HG03442 (cell line): ENCODE measurements around the gene MAP10.
A peak's percentile ranks its signal among the peaks of the same experiment; 100 is the strongest.
"Not testable (repeated sequence)": the region's sequence is repeated elsewhere in the genome, so short reads cannot be mapped to it uniquely, and the experiment has no call there.

Experiments used
- ATAC-seq: cut with Tn5 transposase; IDR thresholded peaks from one replicate; pipeline ENCODE4 v1.9.1; 2021; ENCODE audit warnings: mild to moderate bottlenecking, moderate library complexity; ENCODE audit not compliant: unreplicated experiment

Gene MAP10, protein sequence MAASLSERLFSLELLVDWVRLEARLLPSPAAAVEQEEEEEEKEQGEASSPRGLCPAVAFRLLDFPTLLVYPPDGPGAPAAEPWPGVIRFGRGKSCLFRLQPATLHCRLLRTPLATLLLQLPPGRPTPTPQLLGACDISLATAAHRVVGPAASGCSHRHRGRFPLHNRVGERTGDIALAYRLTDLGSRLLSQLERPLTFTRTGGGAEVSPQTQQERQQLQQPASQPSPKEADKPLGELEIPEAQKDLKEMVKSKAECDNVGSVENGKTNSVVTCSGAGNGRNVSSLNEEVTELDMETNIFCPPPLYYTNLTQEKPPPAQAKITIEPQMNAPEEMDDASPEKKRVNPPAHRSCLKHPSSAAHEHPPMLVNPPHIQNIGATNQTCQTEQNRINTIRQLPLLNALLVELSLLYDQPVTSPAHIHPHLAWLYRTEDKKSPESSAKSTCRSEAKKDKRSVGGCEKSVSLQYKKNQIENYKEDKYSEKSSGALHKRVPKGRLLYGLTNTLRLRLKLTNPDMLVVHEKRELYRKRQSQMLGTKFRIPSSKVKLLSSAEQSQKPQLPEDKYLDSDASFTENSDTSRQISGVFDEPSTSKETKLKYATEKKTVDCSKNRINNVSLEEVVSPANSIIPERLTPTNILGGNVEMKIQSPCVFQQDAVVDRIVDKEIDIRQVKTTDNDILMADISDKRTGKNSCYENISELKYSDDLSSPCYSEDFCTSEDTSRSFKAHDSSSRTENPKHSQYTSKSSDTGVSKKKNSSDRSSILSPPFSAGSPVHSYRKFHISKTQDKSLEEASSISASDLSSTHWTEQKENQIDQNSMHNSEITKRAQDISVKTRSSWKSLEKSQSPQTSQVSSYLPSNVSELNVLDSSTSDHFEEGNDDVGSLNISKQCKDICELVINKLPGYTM

DNA sequence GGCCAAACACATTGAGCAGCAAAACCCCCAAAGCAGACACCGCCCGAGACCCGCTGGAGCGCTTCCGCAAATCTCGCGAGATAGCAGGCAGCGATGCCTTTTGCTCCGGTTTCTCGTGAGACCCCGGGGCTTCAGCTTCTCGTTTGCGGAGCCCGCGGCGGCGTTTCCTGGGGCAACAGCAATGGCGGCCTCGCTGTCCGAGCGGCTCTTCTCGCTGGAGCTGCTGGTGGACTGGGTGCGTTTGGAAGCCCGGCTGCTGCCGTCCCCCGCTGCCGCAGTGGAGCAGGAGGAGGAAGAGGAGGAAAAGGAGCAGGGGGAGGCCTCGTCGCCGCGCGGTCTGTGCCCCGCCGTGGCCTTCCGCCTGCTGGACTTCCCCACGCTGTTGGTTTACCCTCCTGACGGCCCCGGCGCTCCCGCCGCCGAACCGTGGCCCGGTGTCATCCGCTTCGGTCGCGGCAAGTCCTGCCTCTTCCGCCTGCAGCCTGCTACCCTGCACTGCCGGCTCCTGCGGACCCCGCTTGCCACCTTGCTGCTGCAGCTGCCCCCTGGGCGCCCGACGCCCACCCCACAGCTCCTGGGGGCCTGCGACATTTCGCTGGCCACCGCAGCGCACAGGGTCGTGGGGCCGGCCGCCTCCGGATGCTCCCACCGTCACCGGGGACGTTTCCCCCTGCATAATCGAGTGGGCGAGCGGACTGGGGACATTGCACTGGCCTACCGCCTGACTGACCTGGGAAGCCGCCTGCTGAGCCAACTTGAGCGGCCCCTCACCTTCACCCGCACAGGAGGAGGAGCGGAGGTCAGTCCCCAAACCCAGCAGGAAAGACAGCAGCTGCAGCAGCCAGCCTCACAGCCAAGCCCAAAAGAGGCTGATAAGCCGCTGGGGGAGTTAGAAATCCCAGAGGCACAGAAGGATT, at the start of gene MAP10:
Gene MAP10, plus strand, starts transcription at position 148 of the 917 bp plus-strand sequence. Its CDS starts 34 bp downstream, at position 182.
- peak; percentile 91 for ATAC-seq

DNA sequence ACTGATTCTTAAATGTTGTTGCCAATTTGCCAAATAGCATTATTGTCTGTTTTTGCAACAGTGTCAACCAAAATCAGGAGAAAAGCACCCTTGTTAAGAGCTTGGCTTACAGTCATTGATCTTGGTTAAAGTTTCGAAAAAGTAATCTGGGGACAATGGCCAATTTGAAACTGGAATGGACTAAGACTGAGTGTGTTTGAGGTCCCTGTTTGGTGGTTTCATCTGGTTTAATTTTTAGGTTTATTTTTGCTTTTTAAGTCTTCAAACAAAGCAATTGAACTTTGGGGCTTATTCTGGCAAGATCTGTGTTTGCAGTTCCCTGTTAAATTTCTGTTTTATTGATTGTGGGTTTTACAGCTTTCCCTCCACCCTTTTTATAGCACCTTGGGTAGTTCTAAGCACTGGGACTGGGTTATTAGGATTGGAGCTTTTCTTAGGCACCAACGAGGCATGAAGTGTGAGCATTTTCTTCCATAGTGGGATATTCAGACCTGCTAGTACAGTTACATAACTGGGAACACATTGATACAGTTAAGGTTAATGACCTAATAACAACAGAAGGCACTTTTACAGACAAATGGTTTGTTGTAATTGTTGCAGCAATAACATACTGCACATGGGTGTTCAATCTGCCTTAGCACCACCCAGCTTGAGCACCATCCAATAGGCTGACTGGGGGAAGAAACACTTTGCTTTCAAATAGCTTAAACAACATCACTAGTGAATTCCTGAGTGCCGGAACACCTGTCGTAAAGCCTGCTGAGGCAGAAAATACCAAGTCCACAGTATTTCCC, 40.6 kb upstream of the MAP10 start:
- ATAC-seq: no peak

- ATAC-seq: no peak
Observed at GRCh38 chr1:232765542-232765941, 39.7 kb upstream of the MAP10 start.

DNA sequence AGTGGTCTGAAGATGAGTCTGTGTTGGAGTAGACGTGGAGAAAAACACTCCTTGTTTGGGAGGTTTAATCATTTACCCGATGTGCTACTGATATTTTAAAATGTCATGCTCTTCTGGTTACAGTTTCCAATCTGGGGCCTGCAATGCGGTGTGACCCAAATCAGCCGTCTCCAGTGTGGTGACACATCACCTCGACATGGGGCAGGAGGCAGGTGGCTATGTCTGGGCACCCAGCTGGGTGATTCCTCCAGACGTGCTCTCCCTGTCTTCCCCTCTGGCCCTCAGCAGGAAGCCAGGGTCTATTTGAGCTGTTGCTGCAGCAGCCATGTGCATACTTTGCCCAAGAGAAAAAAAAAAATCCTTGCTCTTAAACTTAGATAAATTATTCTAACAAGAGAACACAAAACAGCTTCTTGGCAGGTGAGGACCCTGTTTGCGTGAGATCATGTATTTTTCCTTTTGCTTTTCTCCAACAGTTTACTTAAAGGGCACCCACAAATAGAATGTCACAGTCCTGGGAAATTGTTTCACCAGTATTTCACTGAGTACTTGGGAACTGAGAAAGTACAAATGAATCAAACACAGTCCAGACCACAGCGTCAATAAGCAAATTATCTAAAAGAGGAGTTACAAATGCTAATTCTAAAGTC, 38.9 kb upstream of the MAP10 start:
- no peak for ATAC-seq

DNA sequence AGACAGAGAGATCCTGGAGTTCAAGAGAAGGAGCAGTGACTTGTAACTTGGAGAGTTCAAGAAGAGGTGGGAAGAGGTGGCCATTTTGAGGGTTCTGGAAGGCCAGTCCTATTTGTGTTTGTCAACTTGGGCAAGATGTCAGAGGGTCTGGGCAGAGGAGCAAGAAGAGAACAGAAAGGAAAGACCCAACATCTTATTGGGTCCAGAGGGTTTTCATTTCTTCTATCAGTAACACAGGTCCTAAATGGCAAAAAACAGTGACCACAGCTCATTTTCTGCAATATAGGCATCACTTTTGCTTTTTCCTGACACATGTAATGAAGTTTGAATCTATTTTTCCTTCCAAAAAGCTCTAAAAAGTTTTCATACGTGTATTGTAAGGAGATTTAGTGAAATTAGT, 38.3 kb upstream of the MAP10 start:
- no peak for ATAC-seq

GRCh38 chr1:232767305-232768074, 37.7 kb upstream of the MAP10 start:
- ATAC-seq: no peak

- no peak for ATAC-seq
Observed at GRCh38 chr1:232768793-232769192, 36.4 kb upstream of the MAP10 start.

- no peak for ATAC-seq
Observed at GRCh38 chr1:232769733-232770132, 35.5 kb upstream of the MAP10 start.

- ATAC-seq: no peak
Observed at GRCh38 chr1:232773752-232774151, 31.5 kb upstream of the MAP10 start.

DNA sequence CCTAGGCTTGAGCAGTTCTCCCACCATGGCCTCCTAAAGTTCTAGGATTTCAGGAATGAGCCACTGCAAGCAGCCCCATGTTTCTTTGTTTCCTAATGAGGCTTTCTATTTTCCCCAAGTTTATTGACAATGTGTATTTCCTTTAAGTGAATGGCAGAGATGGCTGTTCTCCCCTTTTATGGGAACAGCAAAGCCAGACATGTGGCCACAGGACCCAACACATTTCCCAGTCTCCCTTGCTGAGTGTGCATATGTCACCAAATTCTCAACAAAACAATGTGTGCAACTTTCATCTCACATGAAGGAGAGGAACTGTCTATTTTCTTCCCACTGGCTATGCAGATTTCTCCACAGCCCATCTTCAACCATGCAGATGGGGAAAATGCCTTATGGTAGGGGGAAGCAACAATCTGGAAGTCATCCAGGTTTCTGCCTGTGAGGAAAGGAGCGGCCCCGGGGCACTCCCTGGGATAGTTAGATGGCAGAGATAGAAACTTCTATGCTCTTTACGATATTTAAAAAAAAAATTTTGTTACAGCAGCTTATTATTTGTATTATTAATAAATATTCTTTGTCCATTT, 28.6 kb upstream of the MAP10 start:
- ATAC-seq: no peak

GRCh38 chr1:232780354-232780753, 24.9 kb upstream of the MAP10 start:
- ATAC-seq: no peak

GRCh38 chr1:232784794-232785193, 20.4 kb upstream of the MAP10 start:
- no peak for ATAC-seq

DNA sequence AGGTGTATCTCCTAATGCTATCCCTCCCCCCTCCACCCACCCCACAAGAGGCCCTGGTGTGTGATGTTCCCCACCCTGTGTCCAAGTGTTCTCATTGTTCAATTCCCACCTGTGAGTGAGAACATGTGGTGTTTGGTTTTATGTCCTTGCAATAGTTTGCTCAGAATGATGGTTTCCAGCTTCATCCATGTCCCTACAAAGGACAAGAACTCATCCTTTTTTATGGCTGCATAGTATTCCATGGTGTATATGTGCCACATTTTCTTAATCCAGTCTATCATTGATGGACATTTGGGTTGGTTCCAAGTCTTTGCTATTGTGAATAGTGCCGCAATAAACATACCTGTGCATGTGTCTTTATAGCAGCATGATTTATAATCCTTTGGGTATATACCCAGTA, 19.6 kb upstream of the MAP10 start:
- not testable (repeated sequence) for ATAC-seq

GRCh38 chr1:232786845-232787455, 18.3 kb upstream of the MAP10 start:
- ATAC-seq: no peak

- no peak for ATAC-seq
Observed at GRCh38 chr1:232788235-232788872, 16.9 kb upstream of the MAP10 start.

GRCh38 chr1:232789651-232790050, 15.6 kb upstream of the MAP10 start:
- no peak for ATAC-seq

DNA sequence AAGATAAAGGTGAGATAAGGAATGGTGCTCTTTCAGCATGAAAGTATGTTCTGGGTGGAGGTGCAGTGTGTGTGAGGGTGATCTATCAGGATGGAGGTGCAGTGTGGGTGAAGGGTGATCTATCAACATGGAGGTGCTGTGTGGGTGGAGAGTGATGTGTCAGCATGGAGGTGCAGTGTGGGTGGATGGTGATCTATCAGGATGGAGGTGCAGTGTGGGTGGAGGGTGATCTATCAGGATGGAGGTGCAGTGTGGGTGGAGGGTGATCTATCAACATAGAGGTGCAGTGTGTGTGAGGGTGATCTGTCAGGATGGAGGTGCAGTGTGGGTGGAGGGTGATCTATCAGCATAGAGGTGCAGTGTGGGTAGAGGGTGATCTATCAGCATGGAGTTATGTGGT, 12.3 kb upstream of the MAP10 start:
- no peak for ATAC-seq
